ENCODE data around the gene ZNF587.
"Not testable (repeated sequence)": the region's sequence is repeated elsewhere in the genome, so short reads cannot be mapped to it uniquely, and the experiment has no call there.

Gene ZNF587

DNA sequence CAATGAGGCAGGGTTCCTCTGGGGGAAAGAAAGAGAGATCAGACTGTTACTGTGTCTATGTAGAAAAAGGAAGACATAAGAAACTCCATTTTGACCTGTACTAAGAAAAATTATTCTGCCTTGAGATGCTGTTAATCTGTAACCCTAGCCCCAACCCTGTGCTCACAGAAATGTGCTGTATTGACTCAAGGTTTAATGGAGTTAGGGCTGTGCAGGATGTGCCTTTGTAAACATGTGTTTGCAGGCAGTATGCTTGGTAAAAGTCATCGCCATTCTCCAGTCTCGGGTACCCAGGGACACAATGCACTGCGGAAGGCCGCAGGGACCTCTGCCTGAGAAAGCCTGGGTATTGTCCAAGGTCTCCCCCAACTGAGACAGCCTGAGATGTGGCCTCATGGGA lies 26.1 kb upstream of the ZNF587 start:
- DNase-seq: not testable (repeated sequence)

DNA sequence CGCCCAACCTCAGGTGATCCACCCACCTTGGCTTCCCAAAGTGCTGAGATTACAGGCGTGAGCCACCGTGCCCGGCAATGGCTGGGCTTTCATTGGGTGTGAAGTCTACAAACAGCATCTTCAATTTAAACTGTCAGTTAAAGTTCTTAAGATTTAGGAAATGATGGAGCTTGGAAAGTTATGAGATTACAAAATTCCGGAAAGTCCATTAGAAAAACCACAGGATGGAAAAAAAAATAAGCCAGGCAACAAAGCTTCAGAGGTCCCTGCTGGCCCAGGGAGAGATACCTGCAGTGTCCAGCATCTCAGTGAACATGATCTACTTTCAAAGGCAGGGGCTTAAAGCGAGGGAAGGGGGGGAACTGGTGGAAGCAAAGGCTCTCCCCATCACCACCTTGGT lies 24.1 kb upstream of the ZNF587 start:
- DNase-seq: no peak

DNA sequence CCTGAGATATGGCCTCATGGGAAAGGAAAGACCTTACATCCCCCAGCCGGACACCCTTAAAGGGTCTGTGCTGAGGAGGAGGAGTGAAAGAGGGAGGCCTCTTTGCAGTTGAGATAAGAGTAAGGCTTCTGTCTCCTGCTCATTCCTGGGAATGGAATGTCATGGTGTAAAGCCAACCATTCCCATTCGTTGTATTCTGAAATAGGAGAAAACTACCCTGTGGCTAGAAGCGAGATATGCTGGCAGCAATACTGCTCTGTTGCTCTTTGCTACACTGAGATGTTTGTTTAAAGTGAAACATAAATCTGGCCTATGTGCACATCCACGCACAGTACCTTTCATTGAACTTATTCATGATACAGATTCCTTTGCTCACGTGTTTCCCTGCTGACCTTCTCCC lies 20.3 kb upstream of the ZNF587 start:
- no peak for DNase-seq

DNA sequence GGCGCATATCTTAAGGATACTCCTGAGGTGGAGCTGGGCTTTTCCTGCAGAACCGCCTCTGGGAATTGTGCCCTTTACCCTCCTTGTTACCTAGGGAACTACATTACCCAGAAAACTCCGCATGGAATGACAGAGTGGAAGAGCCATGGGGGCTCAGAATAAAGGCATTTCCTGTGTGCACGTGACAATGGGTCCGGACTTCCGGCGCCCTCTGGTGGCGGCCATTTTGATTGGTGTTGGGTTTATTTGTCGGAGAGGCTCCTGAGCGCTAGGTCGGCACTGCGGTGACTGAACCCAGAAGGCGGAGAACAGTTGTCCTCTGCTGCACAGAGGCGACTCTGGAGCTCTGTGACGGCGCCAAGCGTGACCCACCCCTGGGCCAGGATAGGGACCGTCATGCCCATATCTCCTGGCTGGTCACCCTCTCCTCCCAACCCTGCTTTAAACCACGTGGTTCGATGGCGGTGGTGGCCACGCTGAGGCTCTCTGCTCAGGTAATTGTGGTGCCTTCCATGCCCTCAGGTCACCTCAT lies 19.5 kb upstream of the ZNF587 start, which contains the start of gene ZNF587B:
TSS of gene ZNF587B (plus strand) at position 229 of the 532 bp plus-strand sequence. CDS start at position 459, 230 bp downstream.
- peak; percentile 74 for DNase-seq

DNA sequence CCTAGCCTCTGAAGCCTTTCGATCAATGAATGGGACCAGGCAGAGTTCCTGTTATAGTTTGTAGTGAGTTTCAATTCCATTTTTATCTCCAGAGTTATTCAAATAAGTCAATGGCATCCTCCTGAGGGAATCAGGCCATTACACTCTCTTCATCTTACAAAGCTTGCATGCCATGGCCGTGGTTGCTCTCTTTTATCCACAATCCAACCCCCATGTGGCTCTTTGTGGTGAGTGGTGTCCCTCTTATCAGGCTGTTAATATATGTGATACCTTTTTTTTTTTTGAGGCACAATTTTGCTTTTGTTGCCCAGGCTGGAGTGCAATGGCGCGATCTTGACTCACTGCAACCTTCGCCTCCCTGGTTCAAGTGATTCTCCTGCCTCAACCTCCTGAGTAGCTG lies 12.7 kb upstream of the ZNF587 start:
- not testable (repeated sequence) for DNase-seq

DNA sequence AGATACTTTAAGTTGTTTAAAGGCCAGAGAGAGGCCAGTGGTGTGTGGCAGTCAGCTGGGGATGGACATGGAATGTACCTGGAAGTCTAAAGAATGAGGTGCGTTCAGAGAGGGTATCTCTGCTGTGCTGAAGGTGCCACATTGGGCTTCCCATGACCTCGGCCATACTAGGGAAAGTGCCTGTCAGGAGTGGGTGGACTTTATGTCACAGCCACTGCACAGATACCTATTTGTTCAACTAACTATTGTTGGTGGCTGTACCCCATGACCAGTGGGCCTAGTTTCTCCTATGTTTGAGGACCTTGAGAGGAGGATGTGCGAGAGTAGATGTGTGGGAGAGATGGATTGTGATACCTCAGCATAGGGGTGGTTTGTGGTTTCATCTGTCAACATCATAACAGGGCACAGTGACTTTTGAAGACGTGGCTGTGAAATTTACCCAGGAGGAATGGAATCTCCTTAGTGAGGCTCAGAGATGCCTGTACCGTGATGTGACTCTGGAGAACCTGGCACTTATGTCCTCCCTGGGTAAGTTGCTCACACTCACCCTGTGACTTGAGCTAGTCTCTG lies 11.0 kb upstream of the ZNF587 start:
- DNase-seq: not testable (repeated sequence)

DNA sequence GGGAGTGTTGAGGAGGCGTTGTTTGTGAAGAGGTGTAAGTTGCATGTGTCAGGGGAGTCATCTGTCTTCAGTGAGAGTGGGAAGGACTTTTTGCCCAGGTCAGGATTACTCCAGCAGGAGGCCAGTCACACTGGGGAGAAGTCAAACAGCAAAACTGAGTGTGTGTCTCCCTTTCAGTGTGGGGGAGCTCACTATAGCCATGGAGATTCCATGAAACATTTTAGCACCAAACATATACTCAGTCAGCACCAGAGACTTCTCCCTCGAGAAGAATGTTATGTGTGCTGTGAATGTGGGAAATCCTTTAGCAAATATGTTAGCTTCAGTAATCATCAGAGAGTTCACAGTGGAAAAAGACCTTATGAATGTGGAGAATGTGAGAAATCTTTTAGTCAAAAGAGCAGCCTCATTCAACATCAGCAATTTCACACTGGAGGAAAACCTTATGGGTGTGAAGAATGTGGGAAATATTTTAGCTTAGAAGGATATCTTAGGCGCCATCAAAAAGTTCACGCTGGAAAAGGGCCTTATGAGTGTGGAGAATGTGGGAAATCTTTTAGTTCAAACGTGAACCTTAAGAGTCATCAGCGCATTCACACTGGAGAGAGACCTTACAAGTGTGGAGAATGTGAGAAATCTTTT lies 8.4 kb upstream of the ZNF587 start:
- DNase-seq: no peak

DNA sequence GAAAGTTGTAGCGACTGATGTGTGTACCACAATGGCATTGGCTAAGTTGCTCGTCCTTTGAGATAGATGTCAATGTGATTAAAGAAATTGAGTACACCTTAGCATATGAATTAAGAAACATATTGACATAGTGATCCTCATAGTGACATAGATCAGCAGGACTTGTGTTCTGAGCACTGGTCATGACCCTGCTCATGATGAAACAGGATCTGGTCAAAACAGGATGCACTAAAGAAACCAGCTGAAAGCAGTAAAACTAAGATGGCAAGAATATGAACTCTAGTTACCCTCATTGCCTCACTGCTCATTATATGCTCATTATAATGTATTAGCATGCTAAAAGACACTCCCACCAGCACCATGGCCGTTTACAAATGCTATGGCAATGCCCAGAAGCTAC lies 2.5 kb upstream of the ZNF587 start:
- not testable (repeated sequence) for DNase-seq

DNA sequence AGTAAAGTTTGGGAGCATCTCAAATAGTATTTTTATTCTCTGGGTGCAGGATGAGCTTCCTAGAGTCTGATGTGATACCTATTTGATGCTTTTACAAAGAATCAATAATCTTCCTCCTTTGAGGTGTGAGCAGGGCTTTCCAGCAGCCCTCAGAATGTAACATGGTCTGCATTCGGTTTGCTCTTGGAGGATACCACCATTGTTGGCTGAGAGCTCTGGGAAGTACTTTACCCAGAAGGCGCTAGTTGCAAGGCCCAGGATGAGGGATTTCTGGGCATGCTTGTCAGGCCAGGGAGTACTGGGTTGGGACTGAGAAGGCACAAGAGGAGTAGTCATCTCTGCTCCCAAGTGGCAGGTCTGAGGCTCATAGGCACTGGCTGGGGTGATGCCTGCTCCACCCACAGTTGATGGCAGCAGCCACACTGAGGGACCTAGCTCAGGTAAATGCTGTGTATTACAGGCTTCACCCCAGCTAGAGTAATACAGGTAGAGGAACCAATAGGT lies 445 bp upstream of the ZNF587 start:
- not testable (repeated sequence) for DNase-seq

DNA sequence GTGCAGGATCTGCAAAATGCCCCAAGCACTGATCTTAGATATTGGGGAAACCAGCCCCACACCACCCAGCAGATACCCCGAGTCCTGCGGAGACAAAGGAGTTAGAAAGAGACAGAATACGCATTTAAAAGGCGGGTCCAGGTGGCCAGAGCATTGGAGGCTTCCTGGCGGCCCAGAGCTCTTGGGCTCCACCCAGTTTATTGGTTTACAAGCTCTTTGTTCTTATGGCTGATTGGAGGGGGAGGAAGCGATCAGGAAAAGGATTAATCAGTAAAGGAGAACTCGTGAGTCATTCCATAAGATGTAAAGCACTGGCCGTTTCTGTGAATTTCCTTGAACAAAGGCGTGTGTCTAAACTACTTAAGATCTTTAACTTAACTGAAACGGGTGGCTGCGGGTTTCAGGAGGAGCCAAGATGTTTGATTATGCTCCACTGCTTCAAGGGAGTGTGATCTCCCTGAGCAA lies 926 bp downstream of the ZNF587 start:
- peak; percentile 84 for DNase-seq

DNA sequence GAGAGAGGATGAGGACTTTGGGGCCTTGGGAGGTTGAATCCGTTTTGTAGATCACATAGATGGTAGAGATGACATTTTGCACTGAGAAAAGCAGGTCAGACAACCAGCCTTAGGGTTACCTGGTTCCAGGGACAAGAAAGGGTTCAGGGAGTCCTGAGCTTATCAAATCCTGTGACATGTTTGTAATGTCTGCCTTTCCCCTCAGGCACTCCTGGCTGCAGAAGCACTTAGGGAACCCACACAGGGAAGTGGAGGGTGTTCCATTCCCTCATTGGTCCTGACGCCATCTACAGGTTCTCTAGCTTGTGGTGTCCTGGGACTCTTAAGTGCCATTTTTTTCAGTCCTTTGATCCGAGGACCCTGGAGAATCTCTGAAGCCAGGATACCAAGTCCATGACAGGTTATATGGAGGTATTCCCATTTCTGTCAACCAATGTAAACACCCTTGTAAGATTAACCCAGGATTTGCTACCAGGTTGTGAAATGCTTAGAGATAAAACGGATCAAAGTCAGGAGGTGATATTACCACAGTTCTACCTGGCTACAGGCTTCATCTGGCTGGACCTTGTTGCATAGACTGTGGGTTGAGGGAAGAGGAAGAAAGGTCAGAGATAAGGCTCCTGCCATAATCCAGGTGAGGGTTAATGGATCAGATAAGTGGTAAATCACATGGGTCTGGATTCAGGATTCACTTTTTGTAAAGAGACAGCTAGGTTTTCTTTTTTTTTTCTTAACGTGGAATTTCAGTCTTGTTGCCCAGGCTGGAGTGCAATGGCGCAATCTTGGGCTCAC lies 2.3 kb downstream of the ZNF587 start:
- DNase-seq: not testable (repeated sequence)

DNA sequence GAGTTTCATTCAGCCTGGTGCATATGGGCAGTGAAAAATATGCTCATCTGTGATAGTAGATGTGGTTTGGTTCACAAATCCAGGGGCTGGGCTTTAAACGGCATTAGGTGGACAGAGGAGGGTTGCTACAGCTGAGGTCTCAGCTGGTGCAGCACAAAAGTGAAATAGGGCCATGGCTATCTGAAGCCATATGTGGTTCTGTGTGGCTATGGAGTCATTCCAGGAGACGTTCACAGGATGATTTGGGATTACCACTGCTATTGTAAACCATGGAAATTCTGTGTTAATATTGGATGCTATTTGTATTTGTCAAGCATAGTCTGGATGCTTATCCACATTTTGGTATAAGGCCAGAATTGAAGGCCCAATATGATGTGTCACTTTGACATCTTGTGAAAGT lies 4.5 kb downstream of the ZNF587 start:
- not testable (repeated sequence) for DNase-seq

DNA sequence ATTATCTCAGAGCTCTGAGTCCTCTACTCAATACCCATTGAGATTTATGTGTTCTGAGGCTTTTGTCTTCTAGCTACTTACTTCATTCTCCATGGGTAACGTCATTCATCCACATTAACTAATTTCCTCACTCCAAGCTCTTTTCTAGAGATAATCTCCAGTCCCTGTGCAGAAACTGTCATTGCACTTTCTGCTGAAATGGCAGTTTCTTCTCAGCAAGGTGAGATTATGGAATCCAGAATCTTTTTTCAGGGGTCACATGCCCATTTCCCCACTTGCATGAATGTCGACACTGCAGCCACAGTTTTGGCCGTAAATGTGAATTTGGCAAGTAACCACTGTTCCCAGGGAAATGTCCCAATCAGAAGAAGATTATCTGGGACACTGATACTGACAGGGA lies 12.7 kb downstream of the ZNF587 start:
- not testable (repeated sequence) for DNase-seq

DNA sequence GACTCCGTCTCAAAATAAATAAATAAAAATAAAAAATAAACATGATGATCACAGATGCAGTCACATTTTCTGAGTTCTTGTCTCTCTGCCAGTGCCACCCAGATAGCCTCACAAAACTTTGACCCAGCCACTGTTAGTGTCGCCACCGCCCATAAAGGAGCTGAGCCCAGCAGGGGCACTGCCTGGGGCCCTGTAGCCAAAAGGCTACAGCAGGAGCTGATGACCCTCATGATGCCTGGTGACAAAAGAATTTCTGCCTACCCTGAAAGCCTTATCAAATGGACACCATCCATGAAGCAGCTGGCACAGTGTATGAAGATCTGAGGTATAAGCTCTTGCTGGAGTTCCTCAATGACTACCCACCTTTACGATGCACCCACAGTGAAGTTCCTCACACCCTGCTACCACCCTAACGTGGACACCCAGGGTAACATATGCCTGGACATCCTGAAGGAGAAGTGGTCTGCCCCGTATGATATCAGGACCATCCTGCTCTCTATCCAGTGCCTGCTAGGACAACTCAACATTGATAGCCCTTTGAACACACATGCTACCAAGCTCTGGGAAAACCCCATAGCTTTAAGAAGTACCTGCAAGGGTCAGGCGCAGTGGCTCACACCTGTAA lies 18.3 kb downstream of the ZNF587 start:
- DNase-seq: no peak

DNA sequence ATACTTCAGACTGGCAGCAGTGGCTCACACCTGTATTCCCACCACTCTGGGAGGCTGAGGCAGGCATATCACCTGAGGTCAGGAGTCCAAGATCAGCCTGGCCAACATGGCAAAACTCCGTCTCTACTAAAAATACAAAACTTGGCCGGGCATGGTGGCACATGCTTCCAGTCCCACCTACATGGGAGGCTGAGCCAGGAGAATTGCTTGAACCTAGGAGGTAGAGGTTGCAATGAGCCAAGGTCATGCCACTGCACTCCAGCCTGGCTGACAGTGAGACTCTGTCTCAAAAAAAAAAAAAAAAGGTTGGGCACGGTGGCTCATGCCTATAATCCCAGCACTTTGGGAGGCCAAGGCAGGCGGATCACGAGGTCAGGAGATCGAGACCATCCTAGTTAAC lies 20.0 kb downstream of the ZNF587 start:
- DNase-seq: not testable (repeated sequence)

DNA sequence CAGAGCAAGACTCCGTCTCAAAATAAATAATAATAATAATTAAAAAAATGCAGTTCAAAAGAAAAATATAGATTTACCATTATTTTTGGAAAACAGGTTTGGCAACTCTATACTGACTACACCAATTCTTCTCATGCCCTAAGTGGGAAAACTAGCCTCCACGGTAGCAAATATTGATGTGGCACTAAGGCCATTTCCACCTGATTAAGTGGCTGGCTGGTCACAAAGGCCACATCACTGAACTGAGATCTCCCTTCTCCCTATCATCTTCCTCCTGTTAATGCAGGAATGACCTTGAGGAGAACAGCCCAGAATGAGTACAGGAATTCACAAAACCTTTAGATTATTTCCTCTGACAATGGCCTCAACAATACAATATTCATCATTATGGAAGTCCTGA lies 20.6 kb downstream of the ZNF587 start:
- no peak for DNase-seq

DNA sequence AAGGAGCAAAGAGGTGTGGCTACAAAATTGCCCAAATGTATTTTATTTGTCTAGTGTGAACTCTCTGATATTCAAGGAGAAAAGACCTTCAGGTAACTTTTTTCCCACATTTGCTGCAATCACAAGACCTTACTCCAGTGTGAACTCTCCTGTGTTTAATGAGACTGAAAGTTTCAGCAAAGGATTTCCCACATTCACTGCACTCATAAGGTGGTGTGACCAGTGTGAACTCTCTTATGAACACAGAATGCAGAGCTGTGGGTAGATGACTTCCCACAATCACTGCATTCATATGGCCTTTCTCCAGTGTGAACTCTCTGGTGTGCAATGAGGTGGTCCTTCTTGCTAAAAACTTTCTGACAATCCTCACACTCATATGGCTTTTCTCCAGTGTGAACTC lies 22.8 kb downstream of the ZNF587 start:
- no peak for DNase-seq

DNA sequence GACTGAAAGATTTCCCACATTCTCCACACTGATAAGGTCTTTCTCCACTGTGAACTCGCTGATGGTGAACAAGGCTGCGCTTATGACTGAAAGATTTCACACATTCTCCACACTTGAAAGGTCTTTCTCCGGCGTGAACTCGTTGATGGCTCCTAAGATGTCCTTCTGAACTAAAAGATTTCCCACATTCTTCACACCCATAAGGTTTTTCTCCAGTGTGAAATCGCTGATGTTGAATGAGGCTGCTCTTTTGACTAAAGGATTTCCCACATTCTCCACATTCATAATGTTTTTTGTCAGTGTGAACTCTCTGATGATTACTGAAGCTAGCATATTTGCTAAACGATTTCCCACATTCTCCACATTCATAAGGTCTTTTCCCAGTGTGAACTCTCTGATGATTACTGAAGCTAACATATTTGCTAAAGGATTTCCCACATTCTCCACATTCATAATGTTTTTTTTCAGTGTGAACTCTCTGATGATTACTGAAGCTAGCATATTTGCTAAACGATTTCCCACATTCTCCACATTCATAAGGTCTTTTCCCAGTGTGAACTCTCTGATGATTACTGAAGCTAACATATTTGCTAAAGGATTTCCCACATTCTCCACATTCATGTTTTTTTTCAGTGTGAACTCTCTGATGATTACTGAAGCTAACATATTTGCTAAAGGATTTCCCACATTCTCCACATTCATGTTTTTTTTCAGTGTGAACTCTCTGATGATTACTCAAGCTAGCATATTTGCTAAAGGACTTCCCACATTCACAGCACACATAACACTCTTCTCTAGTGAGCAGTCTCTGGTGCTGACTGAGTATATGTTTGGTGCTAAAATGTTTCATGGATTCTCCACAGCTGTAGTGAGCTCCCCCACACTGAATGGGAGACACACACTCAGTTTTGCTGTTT lies 24.5 kb downstream of the ZNF587 start:
- DNase-seq: not testable (repeated sequence)

DNA sequence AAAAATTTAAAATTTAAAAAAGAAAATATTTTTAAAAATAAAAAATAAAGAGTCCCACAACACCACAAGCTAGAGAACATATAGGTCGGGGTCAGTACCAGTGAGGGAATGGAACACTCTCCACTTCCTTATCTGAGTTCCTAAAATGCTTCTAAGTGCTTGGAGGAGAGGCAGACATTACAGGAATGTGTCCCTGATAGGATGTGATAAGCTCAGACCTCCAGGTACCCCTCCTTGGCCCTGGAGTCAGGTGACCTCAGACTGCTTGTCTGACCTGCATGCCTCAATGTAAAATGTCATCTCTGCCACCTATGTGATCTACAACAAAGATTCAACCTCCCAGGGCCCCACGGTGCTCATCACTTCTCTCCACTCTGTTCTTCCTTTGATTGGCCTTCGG lies 36.4 kb downstream of the ZNF587 start:
- no peak for DNase-seq

DNA sequence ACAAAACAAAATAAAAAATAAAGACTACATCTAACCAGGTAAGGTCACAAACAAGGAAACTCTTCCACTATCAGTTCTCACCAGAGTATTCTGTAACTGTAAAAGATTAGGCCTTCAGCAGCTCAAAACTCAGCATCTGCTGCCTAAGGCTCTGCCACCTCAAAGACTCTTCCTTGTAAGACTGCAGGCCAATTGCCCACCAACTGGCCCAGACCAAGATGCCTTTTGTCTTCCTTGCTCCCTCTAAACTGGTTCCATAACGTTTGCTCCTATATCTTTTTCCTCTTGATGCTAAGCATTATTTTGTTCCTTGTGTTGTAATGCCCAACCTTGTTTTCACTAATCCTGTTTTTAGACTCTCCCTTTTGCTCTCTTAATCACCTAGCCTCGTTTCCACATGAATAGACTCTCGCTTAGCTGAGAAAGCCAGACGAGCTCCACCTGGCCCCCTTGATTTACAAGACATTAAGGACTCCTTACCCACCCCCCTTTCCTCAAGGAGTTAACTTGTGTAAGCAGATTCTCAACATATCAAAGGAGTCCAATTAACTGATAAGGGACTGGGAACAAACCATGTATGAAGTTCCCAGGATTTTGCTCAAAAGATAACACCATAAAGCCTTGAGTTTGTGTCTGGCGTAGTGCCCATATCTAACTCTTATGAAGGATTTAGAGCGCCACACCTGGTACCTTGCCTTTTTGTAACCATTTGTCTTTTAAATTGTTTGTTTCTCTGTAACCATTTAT lies 37.7 kb downstream of the ZNF587 start:
- peak; percentile 63 for DNase-seq

DNA sequence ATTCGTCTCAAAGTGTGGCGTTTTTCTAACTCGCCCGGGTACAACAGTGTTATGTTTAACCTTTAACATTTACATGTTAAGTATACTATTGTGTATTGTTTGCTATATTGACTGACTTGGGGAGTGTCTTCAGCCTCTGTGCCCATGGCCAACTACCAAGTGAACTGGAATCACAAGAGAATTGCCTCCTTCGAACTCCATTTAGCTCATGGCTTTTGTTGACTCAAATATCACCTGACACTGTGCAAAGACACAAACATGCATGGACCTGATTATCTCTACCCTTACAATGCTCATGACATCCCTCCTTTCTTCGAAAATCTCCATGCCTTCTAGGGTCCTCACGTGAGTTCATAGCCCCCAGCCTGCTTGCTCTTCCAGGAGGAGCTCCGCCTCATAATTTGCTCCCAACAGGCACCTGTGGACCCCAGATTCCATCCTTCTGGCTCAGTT lies 38.5 kb downstream of the ZNF587 start:
- DNase-seq: peak; percentile 24
